Fibroblast of mammary gland (primary cell): ENCODE measurements around the gene MCM3.

Experiments
- DNase-seq: peaks from one replicate; pipeline ENCODE4 v3.0.0-alpha.2; 2010; ENCODE audit warnings: low read depth
- H3K4me3 ChIP-seq: 2 replicates; pipeline ENCODE4 v1.5.1; 2011; ENCODE audit warnings: low read depth, mild to moderate bottlenecking, low read length, moderate library complexity; ENCODE audit not compliant: control insufficient read depth
- CTCF ChIP-seq: conservative IDR thresholded peaks from 2 replicates; pipeline ENCODE4 v1.5.1; 2011; ENCODE audit warnings: low read depth, low read length, inconsistent platforms; ENCODE audit not compliant: control insufficient read depth, insufficient read depth

Gene MCM3

DNA sequence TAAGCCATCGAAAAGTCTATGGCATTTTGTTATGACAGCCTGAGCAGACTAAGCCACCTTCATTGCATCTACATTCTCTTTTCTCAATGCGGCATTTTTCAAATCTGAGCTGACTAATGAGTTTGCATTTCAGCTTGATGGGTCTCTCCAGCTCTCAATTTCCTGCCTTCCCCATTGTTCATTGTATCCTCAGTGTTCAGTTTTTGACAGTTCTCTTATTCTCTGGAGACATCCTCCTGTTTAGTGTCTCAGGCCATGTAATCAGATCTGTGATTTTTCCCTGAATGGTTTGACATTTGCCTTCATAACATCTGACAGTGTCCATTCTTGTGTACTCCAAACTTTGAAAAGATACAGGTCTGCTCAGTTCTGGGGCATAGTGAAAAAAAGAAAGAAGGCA, 27.9 kb upstream of the MCM3 start:
- DNase-seq, result no peak
- no peak overlapping the region for H3K4me3 ChIP-seq
- no peak for TF ChIP-seq CTCF

DNA sequence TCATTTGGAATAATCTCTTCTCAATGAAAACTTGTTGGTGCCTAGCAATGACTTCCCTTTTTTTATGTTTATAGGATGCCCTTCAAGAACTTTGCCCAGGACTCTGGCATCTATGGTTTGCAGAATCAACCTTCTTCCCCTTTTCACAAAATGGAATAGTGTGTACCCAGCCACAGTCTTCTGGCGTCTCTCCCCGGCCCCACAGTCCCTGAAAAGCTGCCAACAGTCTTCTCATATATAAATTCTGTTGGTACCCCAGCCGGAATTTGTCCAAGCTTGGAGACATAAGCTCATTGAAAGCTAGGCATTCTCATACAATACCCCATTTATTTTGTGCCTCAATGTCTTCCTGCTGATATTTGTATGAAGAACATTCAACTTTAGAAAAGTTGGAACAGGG, 26.4 kb upstream of the MCM3 start:
- TF ChIP-seq CTCF, result no peak
- no peak for DNase-seq
- no peak overlapping the region for H3K4me3 ChIP-seq

GRCh38 chr6:52307900-52308372, 23.4 kb upstream of the MCM3 start:
- DNase-seq, result no peak
- no peak for TF ChIP-seq CTCF
- no peak overlapping the region for H3K4me3 ChIP-seq

DNA sequence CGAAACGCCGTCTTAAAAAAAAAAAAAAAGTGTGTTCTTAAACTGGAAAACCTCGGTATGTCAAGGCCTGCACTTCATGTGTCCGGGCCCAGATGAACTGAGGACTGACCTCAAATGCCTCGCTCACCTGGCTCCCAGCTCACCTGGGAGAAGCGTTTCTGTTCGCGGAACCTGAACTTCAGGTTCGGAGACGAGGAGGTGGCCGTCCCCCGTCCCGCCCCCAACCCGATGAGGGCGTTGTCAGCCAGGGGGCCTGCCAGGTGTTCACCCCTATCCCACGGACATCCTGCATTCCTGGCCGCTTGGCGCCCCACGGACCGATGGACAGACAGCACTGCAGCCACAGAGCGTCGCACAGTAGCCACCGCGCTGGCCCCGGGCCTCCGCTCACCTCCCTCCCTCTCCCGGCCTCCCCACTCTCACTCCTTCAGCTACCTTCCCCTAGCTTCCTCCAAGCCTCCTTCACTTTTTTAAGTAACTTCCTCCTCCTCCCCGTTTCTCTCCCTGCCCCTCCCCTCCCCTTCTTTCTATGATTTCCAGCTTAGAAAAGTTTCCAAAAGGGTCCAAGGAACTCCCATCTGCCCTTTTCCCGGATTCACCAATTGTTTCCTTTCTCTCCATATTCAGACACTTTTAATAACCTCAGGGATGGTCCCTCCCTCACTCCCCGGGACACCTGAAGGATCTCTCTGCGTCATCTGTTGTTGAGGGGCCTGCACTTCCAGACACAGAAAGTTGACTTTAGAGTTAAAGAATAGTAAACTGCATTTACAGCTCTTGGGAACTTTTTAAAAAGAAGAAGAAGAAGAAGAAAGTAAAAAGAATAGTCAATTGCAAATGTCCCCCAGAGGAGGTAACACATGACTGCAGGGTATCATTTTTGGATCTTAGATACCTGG, 22.7 kb upstream of the MCM3 start:
- no peak overlapping the region for H3K4me3 ChIP-seq
- no peak for TF ChIP-seq CTCF
- no peak for DNase-seq

DNA sequence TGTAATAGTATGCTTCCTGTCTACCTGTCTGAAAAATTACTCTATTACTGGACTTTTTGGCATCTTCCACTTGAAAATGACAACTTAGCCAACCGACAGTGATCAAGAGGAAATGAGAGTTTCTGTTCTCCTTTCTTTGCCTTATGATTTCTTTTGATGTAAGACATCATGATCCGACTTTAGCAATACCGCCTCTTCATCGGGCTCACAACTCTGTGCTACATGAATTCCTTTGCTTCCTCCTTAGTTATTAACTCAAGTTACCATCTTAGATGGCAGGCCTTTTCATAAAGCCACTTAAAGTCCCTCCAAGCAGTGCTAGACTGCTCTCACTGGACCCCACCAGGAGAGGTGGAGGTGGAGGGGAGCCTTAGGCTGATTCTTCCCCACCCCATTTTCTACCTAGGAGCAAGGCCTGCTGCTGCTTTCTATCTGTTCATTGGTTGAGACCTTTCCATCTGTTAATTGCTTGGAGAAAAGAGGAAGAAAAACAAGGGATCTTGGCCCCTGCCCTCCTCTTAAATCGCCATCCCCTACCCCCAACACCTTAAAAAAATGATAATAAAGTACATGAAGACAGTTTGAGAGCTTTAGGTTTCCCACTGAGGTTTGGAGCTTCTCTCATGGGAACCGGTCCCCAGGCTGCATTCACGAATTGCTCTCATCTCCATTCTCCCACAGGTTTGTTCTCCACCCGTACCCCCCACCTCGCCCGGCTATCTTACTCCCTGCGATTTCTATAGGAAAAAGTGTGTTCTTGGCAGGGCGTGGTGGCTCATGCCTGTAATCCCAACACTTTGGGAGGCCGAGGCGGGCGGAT, 21.6 kb upstream of the MCM3 start:
- H3K4me3 ChIP-seq, result no peak overlapping the region
- TF ChIP-seq CTCF, result no peak
- DNase-seq, result no peak

GRCh38 chr6:52305411-52305810, 20.9 kb upstream of the MCM3 start:
- no peak for DNase-seq
- H3K4me3 ChIP-seq, result no peak overlapping the region
- TF ChIP-seq CTCF, result no peak
